ENCODE results near the gene NFIC.

NFIC gene

GRCh38 chr19:3333020-3333583 is 33.3 kb upstream of the NFIC start:
- TF ChIP-seq ZFX (IDR thresholded peaks at IDR 0.05; ENCODE audit: borderline replicate concordance) (no peak), CTCF (IDR thresholded peaks at IDR 0.05) (no peak)
- no peak overlapping the region; the same call in 1 of the 2 replicates for H3K27ac ChIP-seq

GRCh38 chr19:3333662-3334061 is 32.7 kb upstream of the NFIC start:
- no peak overlapping the region for H3K27ac ChIP-seq
- TF ChIP-seq ZFX (IDR thresholded peaks at IDR 0.05; ENCODE audit: borderline replicate concordance) (no peak), CTCF (IDR thresholded peaks at IDR 0.05) (no peak)

DNA sequence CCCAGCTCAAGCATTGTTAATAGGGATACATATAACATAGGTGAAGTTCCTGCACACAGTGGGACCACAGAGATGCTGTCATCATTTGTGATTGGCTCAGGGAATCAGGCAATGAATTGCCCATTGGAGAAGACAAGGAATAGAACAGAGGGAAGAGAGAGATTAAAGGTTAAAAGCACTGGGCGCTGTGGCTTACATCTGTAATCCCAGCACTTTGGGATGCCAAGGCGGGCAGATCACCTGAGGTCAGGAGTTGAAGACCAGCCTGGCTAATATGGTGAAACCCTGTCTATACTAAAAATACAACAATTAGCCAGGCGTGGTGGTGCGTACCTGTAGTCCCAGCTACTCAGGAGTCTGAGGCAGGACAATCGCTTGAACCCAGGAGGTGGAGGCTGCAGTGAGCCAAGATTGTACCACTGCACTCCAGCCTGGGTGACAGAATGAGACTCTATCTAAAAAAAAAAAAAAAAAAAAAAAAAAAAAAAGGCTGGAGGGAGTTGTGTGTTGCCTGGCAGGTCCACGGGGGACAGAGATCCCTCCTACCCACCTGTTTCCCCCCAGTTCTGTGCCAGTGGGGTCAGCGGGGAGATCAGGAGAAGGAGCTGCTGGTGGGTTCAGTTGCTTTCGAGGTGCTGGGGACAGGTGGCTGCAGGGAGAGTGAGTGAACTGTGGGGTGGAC is 31.5 kb upstream of the NFIC start:
- H3K27ac ChIP-seq, result peak overlapping the region; percentile 97

DNA sequence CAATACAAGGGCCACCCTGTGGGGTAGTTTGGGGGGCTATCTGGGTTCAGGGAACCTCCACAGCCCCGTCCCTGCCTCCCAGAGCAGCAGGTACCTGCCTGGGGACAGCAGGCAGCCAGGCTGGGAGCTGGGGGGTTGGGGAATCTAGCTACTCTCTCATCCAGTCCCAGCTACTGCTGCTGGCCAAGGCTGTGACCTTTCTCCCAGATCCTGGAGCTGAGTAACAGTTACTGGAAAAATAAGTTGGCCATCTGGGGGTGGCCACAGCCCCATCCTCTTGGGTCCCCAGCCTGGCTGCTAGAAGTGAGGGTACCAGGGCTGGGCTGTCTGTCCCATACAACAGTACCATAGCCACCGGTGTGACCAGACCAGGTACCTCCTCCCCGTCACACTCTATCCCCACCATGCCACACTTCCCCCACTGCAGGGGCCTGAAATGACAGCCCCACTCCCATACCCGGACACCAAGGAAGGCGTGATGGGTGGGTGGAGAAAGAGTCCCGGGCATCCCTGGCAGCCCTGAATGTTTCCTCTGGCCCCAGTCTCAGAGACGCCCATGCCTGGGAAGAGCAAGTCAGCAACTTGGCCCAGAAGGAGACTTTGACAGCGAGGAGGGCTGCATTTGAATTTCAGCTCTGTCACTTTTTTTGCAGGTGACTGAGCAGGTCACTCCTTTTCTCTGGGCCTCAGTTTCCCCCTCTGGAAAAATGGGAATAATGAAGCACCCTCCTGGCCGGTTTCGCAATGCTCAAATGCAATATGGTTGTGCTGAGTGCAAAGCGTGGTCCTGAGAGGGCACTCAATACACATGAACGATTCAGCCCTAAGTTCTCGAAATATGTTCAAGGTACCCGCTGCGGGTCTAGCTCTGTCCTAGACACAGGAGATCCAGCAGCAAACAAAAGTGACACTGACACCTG is 30.7 kb upstream of the NFIC start:
- TF ChIP-seq CTCF (IDR thresholded peaks at IDR 0.05) (no peak), ZFX (IDR thresholded peaks at IDR 0.05; ENCODE audit: borderline replicate concordance) (no peak)
- peak overlapping the region; percentile 97 for H3K27ac ChIP-seq

- H3K27ac ChIP-seq, result peak overlapping the region; percentile 97
Measured at GRCh38 chr19:3336351-3336679, 30.1 kb upstream of the NFIC start.

GRCh38 chr19:3336680-3337523 is 29.5 kb upstream of the NFIC start:
- TF ChIP-seq ZFX (IDR thresholded peaks at IDR 0.05; ENCODE audit: borderline replicate concordance), result no peak
- no peak for TF ChIP-seq CTCF (IDR thresholded peaks at IDR 0.05)
- H3K27ac ChIP-seq, result peak overlapping the region; percentile 97

More at GRCh38 chr19:3336351-3336679, 30.1 kb upstream of the NFIC start:
- TF ChIP-seq CTCF (IDR thresholded peaks at IDR 0.05) (no peak), ZFX (IDR thresholded peaks at IDR 0.05; ENCODE audit: borderline replicate concordance) (no peak)

- no peak for TF ChIP-seq CTCF (IDR thresholded peaks at IDR 0.05)
- no peak for TF ChIP-seq ZFX (IDR thresholded peaks at IDR 0.05; ENCODE audit: borderline replicate concordance)
- peak overlapping the region; percentile 97 for H3K27ac ChIP-seq
Measured at GRCh38 chr19:3338541-3339181, 27.7 kb upstream of the NFIC start.
